SU-DHL-6 (cell line): ENCODE data around the gene TIGD4.

Source experiments
- H2AFZ ChIP-seq: fragments of 200-600 bp; sonication (generic); 2 replicates; pipeline ENCODE4 v1.6.1; 2014; ENCODE audit warnings: low read depth, mild to moderate bottlenecking, moderate library complexity, mixed read lengths, antibody characterized with exemption, low read length; ENCODE audit not compliant: severe bottlenecking
- H3F3A ChIP-seq: fragments of 200-600 bp; shearing (Covaris generic); 2 replicates; pipeline ENCODE4 v1.6.0; 2016; ENCODE audit warnings: antibody characterized with exemption, mild to moderate bottlenecking; ENCODE audit not compliant: insufficient read depth
- H3K27ac ChIP-seq: fragments of 200-600 bp; sonication (generic); 2 replicates; pipeline ENCODE4 v1.5.1; 2016; ENCODE audit warnings: low read depth, mild to moderate bottlenecking, low read length, moderate library complexity, mixed read lengths
- H3K27me3 ChIP-seq: fragments of 200-600 bp; sonication (generic), shearing (Covaris generic); 2 replicates; pipeline ENCODE4 v1.6.0; 2014; ENCODE audit warnings: mild to moderate bottlenecking, low read length
- H3K36me3 ChIP-seq: fragments of 200-600 bp; sonication (generic); 2 replicates; pipeline ENCODE4 v1.6.1; 2014; ENCODE audit warnings: mild to moderate bottlenecking, low read length, mixed read lengths
- H3K4me2 ChIP-seq: fragments of 300-600, 200-600 bp; shearing (Covaris generic), sonication (generic); 2 replicates; pipeline ENCODE4 v1.6.0; 2014; ENCODE audit warnings: low read length, low read depth, mild to moderate bottlenecking; ENCODE audit not compliant: poor library complexity, severe bottlenecking
- H3K4me3 ChIP-seq: fragments of 200-600 bp; sonication (generic); 2 replicates; pipeline ENCODE4 v1.5.1; 2014; ENCODE audit warnings: antibody characterized with exemption, low read length, mild to moderate bottlenecking, mixed read lengths; ENCODE audit not compliant: insufficient read depth, poor library complexity, severe bottlenecking
- H3K79me2 ChIP-seq: fragments of 200-600 bp; sonication (generic); 2 replicates; pipeline ENCODE4 v1.6.1; 2014; ENCODE audit warnings: mild to moderate bottlenecking, low read length, moderate library complexity; ENCODE audit not compliant: insufficient read depth
- H3K9ac ChIP-seq: fragments of 200-600 bp; sonication (generic); 2 replicates; pipeline ENCODE4 v1.7.0; 2014; ENCODE audit warnings: mild to moderate bottlenecking, low read length
- H3K9me2 ChIP-seq: fragments of 200-600 bp; sonication (generic); replicated peaks from 2 replicates; pipeline ENCODE4 v1.6.1; 2014; ENCODE audit warnings: low read length; ENCODE audit not compliant: insufficient read depth
- H3K9me3 ChIP-seq: fragments of 200-600 bp; sonication (generic); 2 replicates; pipeline ENCODE4 v1.6.1; 2014; ENCODE audit warnings: low read length, mixed read lengths; ENCODE audit not compliant: insufficient read depth
- H4K20me1 ChIP-seq: fragments of 200-600 bp; sonication (generic); 2 replicates; pipeline ENCODE4 v1.6.1; 2014; ENCODE audit warnings: low read depth, mild to moderate bottlenecking, antibody characterized with exemption, low read length, moderate library complexity, mixed read lengths
- EZH2phosphoT487 ChIP-seq: fragments of 200-600 bp; sonication (generic), shearing (Covaris generic); conservative IDR thresholded peaks from 2 replicates; pipeline ENCODE4 v1.6.1; 2018; ENCODE audit warnings: mild to moderate bottlenecking, antibody characterized with exemption, low read length, moderate library complexity, mixed read lengths
- TF ChIP-seq, protein P1 (sequence below): fragments of 200-600 bp; sonication (generic); IDR thresholded peaks from one replicate; pipeline ENCODE4 v1.5.1; 2017; ENCODE audit warnings: antibody characterized with exemption, mild to moderate bottlenecking, low read length, moderate library complexity; ENCODE audit not compliant: insufficient read depth, poor library complexity, severe bottlenecking

Gene TIGD4

DNA sequence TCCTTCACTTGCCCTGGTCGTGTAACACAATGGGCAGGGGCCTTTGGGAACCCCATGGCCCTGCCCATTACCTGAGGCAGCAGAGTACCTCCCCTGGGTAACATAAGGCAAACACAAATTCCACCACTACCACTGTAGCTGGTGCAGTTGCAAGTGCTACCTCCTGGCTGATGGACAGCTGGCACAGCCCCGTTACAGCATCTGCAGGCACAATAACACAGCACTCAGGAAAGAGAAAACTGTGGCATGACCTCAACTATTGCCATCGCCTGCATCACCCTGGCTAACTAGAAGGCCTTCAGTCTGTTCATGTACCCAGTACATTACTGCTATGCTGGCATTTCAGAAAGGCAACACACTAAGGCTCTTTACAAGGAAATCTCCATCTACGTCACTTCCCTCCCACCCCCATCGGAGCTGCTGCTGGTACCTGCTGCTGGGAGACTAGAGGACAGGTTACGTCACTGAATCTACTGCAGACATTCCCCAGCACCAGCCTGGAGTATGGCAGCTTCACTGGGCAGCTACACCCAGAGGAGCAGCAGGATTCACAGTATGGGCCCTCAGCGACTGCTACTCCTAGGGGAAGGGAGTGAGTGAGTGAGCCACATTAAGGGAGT lies 39.6 kb upstream of the TIGD4 start:
- Histone ChIP-seq H3K4me3 (no peak overlapping the region), H2AFZ (no peak overlapping the region), H3K79me2 (no peaks in the 10 kb centered on the region), H3K36me3 (no peaks in the 10 kb centered on the region), H3K4me2 (no peak overlapping the region), H3K9ac (no peak overlapping the region), H3K27me3 (no peaks in the 10 kb centered on the region), H3K27ac (no peak overlapping the region), H4K20me1 (no peaks in the 10 kb centered on the region), H3K9me2 (no peaks in the 10 kb centered on the region), H3K9me3 (no peaks in the 10 kb centered on the region), H3F3A (no peaks in the 10 kb centered on the region)
- TF ChIP-seq, protein P1, sequence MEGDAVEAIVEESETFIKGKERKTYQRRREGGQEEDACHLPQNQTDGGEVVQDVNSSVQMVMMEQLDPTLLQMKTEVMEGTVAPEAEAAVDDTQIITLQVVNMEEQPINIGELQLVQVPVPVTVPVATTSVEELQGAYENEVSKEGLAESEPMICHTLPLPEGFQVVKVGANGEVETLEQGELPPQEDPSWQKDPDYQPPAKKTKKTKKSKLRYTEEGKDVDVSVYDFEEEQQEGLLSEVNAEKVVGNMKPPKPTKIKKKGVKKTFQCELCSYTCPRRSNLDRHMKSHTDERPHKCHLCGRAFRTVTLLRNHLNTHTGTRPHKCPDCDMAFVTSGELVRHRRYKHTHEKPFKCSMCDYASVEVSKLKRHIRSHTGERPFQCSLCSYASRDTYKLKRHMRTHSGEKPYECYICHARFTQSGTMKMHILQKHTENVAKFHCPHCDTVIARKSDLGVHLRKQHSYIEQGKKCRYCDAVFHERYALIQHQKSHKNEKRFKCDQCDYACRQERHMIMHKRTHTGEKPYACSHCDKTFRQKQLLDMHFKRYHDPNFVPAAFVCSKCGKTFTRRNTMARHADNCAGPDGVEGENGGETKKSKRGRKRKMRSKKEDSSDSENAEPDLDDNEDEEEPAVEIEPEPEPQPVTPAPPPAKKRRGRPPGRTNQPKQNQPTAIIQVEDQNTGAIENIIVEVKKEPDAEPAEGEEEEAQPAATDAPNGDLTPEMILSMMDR: no peak
- no peak for TF ChIP-seq EZH2phosphoT487

GRCh38 chr4:152817331-152817730 lies 37.8 kb upstream of the TIGD4 start:
- H3K4me2 ChIP-seq: no peak overlapping the region
- TF ChIP-seq EZH2phosphoT487: no peak
- TF ChIP-seq, protein P1: no peak
- no peak overlapping the region for H3K27ac ChIP-seq
- H2AFZ ChIP-seq: no peak overlapping the region
- no peaks in the 10 kb centered on the region for H3K9me2 ChIP-seq
- H3K4me3 ChIP-seq: no peak overlapping the region
- H3K36me3 ChIP-seq: no peaks in the 10 kb centered on the region; the same call in 1 of the 2 replicates
- H3K9me3 ChIP-seq: no peaks in the 10 kb centered on the region
- H3F3A ChIP-seq: no peaks in the 10 kb centered on the region
- H3K27me3 ChIP-seq: no peaks in the 10 kb centered on the region
- H3K79me2 ChIP-seq: no peaks in the 10 kb centered on the region
- no peaks in the 10 kb centered on the region for H4K20me1 ChIP-seq
- no peak overlapping the region for H3K9ac ChIP-seq

DNA sequence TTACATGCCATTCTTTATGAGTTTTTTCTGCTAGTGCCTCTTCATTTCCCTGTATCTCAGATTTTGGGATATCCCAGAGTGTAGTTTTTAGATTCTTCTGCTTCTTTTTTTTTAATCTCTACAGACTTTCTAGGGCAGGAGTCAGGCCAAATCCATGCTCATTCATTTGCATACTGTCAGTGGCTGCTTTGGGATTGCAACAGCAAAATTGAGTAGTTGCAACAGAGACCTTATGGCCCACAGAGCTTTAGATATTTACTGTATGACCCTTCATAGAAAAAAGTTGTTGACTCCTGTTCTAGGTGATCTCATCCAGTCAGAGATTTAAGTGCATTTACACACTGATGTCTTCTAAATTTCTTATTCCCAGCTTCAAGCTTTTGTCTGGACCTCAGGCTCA lies 35.5 kb upstream of the TIGD4 start:
- no peak overlapping the region for H3K9ac ChIP-seq
- no peak for TF ChIP-seq EZH2phosphoT487
- TF ChIP-seq, protein P1: no peak
- no peaks in the 10 kb centered on the region for H4K20me1 ChIP-seq
- no peaks in the 10 kb centered on the region for H3F3A ChIP-seq
- H2AFZ ChIP-seq: no peak overlapping the region
- H3K36me3 ChIP-seq: no peaks in the 10 kb centered on the region; the same call in 1 of the 2 replicates
- H3K27ac ChIP-seq: no peak overlapping the region
- H3K4me2 ChIP-seq: no peak overlapping the region
- no peaks in the 10 kb centered on the region for H3K9me2 ChIP-seq
- H3K9me3 ChIP-seq: no peaks in the 10 kb centered on the region
- no peaks in the 10 kb centered on the region for H3K79me2 ChIP-seq
- no peak overlapping the region for H3K4me3 ChIP-seq
- no peaks in the 10 kb centered on the region for H3K27me3 ChIP-seq
